ENCODE measurements around the gene S100A3.

GRCh38 chr1:153556348-153556747 is 7.3 kb upstream of the S100A3 start:
- no peak for TF ChIP-seq CHD2 (IDR thresholded peaks at IDR 0.05; ENCODE audit: low read length, partially characterized antibody)
- TF ChIP-seq TAF1 (IDR thresholded peaks at IDR 0.05; ENCODE audit: borderline replicate concordance, low read depth, low read length), result no peak
- TF ChIP-seq POLR2AphosphoS5 (IDR thresholded peaks at IDR 0.05; ENCODE audit: low read depth, low read length), result no peak
